Measurements from ENCODE around the gene RTN4IP1. TPM values are rescaled to one million over a fixed set of nuclear protein-coding genes. Genes with fewer than 3 reads are reported as not detected.
A peak's percentile ranks its signal among the peaks of the same experiment; 100 is the strongest.

The RTN4IP1 gene
- total RNA-seq, 2 donors from 2014 or later: 5.8 to 11.9 TPM

GRCh38 chr6:106528521-106528920, 100.8 kb downstream of the RTN4IP1 start:
- Histone ChIP-seq H3K4me3 (no peak overlapping the region), H3K27ac (no peak overlapping the region), H3K36me3 (no peaks in the 10 kb centered on the region), H3K27me3 (no peaks in the 10 kb centered on the region), H3K4me1 (no peaks in the 10 kb centered on the region), H3K9me3 (no peaks in the 10 kb centered on the region)
- DNase-seq (ENCODE audit: low spot score): no peak
- TF ChIP-seq, protein P1, sequence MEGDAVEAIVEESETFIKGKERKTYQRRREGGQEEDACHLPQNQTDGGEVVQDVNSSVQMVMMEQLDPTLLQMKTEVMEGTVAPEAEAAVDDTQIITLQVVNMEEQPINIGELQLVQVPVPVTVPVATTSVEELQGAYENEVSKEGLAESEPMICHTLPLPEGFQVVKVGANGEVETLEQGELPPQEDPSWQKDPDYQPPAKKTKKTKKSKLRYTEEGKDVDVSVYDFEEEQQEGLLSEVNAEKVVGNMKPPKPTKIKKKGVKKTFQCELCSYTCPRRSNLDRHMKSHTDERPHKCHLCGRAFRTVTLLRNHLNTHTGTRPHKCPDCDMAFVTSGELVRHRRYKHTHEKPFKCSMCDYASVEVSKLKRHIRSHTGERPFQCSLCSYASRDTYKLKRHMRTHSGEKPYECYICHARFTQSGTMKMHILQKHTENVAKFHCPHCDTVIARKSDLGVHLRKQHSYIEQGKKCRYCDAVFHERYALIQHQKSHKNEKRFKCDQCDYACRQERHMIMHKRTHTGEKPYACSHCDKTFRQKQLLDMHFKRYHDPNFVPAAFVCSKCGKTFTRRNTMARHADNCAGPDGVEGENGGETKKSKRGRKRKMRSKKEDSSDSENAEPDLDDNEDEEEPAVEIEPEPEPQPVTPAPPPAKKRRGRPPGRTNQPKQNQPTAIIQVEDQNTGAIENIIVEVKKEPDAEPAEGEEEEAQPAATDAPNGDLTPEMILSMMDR (IDR thresholded peaks at IDR 0.05): no peak

DNA sequence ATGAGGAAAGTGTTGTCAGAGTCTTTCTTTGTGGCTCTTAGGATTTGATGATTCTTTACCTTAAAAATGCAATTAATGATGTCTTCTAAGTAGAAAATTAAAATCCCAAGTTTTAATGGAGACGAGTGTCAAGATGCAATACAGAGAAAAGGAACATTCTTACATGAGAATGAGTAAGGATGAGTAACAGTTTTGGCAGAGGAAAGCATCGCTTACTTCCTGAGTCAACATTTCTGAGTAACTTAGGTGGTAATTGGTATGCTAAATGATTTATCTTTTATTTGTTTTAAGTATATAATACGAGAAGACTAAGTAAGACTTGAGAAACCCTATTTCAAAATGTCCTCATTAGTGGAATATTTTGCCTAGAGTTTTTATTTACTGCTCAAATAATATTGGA, 101.3 kb downstream of the RTN4IP1 start:
- no peaks in the 10 kb centered on the region for H3K36me3 ChIP-seq
- no peak overlapping the region for H3K27ac ChIP-seq
- no peak overlapping the region for H3K4me3 ChIP-seq
- no peaks in the 10 kb centered on the region for H3K9me3 ChIP-seq
- TF ChIP-seq, protein P1 (IDR thresholded peaks at IDR 0.05): no peak
- H3K4me1 ChIP-seq: no peaks in the 10 kb centered on the region
- no peak for DNase-seq (ENCODE audit: low spot score)
- no peaks in the 10 kb centered on the region for H3K27me3 ChIP-seq

DNA sequence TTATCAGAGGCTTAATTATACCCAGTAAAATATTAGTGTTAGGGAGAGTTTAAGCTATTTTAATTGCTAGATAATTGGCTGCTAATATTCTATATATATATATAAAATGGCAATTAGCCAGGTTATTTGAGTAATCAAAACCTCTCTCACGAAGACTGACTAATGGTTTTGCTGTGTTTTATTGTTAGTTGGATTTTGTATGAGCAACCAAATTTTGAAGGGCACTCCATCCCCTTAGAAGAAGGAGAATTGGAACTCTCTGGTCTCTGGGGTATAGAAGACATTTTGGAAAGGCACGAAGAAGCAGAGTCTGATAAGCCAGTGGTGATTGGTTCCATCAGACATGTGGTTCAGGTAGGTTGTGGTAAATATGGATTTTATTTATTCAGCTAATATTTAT, 102.2 kb downstream of the RTN4IP1 start:
- H3K27ac ChIP-seq: no peak overlapping the region
- H3K36me3 ChIP-seq: no peaks in the 10 kb centered on the region
- H3K9me3 ChIP-seq: no peaks in the 10 kb centered on the region

GRCh38 chr6:106525882-106526275, 103.4 kb downstream of the RTN4IP1 start:
- Histone ChIP-seq H3K4me1 (no peaks in the 10 kb centered on the region), H3K27ac (no peak overlapping the region), H3K36me3 (no peaks in the 10 kb centered on the region), H3K4me3 (no peak overlapping the region), H3K27me3 (no peaks in the 10 kb centered on the region), H3K9me3 (no peaks in the 10 kb centered on the region)
- DNase-seq (ENCODE audit: low spot score): no peak
- TF ChIP-seq, protein P1 (IDR thresholded peaks at IDR 0.05): no peak

More for the DNA sequence above, 102.2 kb downstream of the RTN4IP1 start:
- Histone ChIP-seq H3K4me1 (no peaks in the 10 kb centered on the region), H3K27me3 (no peaks in the 10 kb centered on the region), H3K4me3 (no peak overlapping the region)
- DNase-seq (ENCODE audit: low spot score): no peak
- TF ChIP-seq, protein P1 (IDR thresholded peaks at IDR 0.05): no peak

- Histone ChIP-seq H3K27ac (no peak overlapping the region), H3K27me3 (no peaks in the 10 kb centered on the region), H3K4me3 (peak overlapping the region in 1 of 2 donors; percentile 8), H3K36me3 (no peaks in the 10 kb centered on the region), H3K9me3 (no peaks in the 10 kb centered on the region), H3K4me1 (no peaks in the 10 kb centered on the region)
- TF ChIP-seq, protein P1 (IDR thresholded peaks at IDR 0.05): no peak
- no peak for DNase-seq (ENCODE audit: low spot score)
Measured at GRCh38 chr6:106525107-106525881, 104.0 kb downstream of the RTN4IP1 start.
